ENCODE results near the gene KRTAP2-3.
"Not testable (repeated sequence)": the region's sequence is repeated elsewhere in the genome, so short reads cannot be mapped to it uniquely, and the experiment has no call there.

The KRTAP2-3 gene

DNA sequence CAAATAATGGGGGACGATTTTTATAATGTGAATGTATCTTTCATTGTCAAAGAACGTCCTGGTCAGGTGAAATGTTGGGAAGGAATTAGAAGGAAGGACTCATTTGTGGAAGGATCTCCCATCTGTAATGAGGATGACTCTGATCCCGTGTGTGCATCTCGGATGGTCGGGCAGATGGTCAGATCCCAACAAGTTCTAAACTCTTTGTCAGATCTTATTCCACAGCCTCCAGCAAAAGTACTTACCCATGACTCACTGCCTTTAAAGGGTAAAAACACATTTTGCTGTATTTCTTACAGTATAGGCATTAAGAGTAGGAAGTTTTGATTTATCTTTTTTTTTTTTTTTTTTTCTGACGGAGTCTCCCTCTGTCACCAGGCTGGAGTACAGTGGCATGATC, 38.6 kb upstream of the KRTAP2-3 start:
- TF ChIP-seq SIN3A (IDR thresholded peaks at IDR 0.05; ENCODE audit: borderline replicate concordance, insufficient read depth, low read length) (no peak), POLR2AphosphoS5 (IDR thresholded peaks at IDR 0.05; ENCODE audit: low read depth, low read length) (no peak), TAF1 (IDR thresholded peaks at IDR 0.05; ENCODE audit: borderline replicate concordance, insufficient read depth, low read length) (no peak), FOXP2 (optimal IDR thresholded peaks at IDR 0.05; ENCODE audit: borderline replicate concordance, extremely low read depth, extremely low read length, insufficient read depth) (no peak)
- TF ChIP-seq, protein P1, sequence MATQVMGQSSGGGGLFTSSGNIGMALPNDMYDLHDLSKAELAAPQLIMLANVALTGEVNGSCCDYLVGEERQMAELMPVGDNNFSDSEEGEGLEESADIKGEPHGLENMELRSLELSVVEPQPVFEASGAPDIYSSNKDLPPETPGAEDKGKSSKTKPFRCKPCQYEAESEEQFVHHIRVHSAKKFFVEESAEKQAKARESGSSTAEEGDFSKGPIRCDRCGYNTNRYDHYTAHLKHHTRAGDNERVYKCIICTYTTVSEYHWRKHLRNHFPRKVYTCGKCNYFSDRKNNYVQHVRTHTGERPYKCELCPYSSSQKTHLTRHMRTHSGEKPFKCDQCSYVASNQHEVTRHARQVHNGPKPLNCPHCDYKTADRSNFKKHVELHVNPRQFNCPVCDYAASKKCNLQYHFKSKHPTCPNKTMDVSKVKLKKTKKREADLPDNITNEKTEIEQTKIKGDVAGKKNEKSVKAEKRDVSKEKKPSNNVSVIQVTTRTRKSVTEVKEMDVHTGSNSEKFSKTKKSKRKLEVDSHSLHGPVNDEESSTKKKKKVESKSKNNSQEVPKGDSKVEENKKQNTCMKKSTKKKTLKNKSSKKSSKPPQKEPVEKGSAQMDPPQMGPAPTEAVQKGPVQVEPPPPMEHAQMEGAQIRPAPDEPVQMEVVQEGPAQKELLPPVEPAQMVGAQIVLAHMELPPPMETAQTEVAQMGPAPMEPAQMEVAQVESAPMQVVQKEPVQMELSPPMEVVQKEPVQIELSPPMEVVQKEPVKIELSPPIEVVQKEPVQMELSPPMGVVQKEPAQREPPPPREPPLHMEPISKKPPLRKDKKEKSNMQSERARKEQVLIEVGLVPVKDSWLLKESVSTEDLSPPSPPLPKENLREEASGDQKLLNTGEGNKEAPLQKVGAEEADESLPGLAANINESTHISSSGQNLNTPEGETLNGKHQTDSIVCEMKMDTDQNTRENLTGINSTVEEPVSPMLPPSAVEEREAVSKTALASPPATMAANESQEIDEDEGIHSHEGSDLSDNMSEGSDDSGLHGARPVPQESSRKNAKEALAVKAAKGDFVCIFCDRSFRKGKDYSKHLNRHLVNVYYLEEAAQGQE (IDR thresholded peaks at IDR 0.05; ENCODE audit: insufficient read depth in 1 of 2, low read depth in 2 of 2, low read length in 2 of 2), result no peak

DNA sequence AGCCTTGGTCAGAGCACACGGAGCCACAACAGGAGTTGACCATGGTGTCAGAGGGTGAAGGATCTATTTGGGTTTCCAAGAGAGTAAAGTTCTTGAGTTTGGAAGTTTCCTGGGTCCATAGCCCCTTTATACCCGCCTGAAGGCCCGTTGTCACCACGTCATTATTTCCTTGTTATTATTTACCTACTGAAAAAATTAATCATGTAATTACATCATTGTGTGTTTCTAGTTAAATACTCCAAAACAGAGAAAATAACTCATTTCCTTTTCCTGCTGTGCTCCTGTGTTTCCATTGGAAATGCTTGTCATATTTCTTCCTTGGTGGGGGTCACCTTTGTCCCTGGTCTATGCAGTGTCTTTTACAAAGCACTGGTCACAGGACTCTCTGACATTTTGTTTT, 38.1 kb upstream of the KRTAP2-3 start, which contains the start of gene KRTAP4-8:
Gene KRTAP4-8, minus strand, starts transcription at position 101 of the 400 bp plus-strand sequence. Its CDS starts 58 bp downstream, at position 43.
- no peak for TF ChIP-seq POLR2AphosphoS5 (IDR thresholded peaks at IDR 0.05; ENCODE audit: low read depth, low read length)
- TF ChIP-seq, protein P1 (IDR thresholded peaks at IDR 0.05; ENCODE audit: insufficient read depth in 1 of 2, low read depth in 2 of 2, low read length in 2 of 2), result no peak
- no peak for TF ChIP-seq TAF1 (IDR thresholded peaks at IDR 0.05; ENCODE audit: borderline replicate concordance, insufficient read depth, low read length)
- TF ChIP-seq FOXP2 (optimal IDR thresholded peaks at IDR 0.05; ENCODE audit: borderline replicate concordance, extremely low read depth, extremely low read length, insufficient read depth), result no peak
- TF ChIP-seq SIN3A (IDR thresholded peaks at IDR 0.05; ENCODE audit: borderline replicate concordance, insufficient read depth, low read length), result no peak

DNA sequence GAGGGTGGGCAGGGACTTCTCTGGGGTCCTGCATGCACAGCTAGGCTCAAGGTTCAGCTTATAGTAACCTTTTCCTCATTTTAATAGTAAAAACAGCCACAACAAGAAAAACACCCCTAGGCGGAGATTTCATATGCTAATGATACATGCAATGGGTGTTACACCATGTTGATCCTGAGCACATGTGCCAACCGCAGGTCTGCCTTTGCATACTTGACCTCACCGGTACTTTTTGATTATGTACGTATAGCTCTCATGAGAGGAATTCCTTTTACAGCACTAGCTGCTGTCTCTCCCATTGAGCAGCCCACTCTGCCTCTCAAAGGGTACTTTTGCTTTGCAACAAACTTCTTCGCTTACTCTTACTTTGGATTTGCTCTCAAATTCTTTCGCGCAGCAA, 36.1 kb upstream of the KRTAP2-3 start:
- TF ChIP-seq POLR2AphosphoS5 (IDR thresholded peaks at IDR 0.05; ENCODE audit: low read depth, low read length) (no peak), SIN3A (IDR thresholded peaks at IDR 0.05; ENCODE audit: borderline replicate concordance, insufficient read depth, low read length) (no peak), TAF1 (IDR thresholded peaks at IDR 0.05; ENCODE audit: borderline replicate concordance, insufficient read depth, low read length) (no peak), FOXP2 (optimal IDR thresholded peaks at IDR 0.05; ENCODE audit: borderline replicate concordance, extremely low read depth, extremely low read length, insufficient read depth) (no peak)
- TF ChIP-seq, protein P1 (IDR thresholded peaks at IDR 0.05; ENCODE audit: insufficient read depth in 1 of 2, low read depth in 2 of 2, low read length in 2 of 2), result no peak

DNA sequence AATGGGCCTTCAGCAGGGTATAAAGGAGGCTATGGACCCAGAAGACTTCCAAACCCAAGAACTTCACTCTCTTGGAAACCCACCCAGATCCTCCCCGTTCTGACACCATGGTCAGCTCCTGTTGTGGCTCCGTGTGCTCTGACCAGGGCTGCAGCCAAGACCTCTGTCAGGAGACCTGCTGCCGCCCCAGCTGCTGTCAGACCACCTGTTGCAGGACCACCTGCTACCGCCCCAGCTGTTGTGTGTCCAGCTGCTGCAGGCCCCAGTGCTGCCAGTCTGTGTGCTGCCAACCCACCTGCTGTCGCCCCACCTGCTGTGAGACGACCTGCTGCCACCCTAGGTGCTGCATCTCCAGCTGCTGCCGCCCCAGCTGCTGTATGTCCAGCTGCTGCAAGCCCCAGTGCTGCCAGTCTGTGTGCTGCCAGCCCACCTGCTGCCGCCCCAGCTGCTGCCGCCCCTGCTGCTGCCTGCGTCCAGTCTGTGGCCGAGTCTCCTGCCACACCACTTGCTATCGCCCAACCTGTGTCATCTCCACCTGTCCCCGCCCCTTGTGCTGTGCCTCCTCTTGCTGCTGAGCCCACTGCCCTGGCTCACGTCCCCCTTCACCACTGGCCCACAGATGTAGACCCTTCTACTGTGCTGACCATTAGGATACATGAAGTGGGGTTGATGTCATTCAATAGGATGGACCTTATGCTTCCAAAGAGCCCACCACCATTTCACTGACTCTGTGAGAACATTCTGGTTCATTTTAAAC, 24.4 kb upstream of the KRTAP2-3 start, which contains the start of gene KRTAP4-7:
Gene KRTAP4-7, plus strand, starts transcription at position 51 of the 757 bp plus-strand sequence. Its CDS starts 57 bp downstream, at position 108.
- TF ChIP-seq TAF1 (IDR thresholded peaks at IDR 0.05; ENCODE audit: borderline replicate concordance, insufficient read depth, low read length); POLR2AphosphoS5 (IDR thresholded peaks at IDR 0.05; ENCODE audit: low read depth, low read length); SIN3A (IDR thresholded peaks at IDR 0.05; ENCODE audit: borderline replicate concordance, insufficient read depth, low read length): not testable (repeated sequence)

- TF ChIP-seq TAF1 (IDR thresholded peaks at IDR 0.05; ENCODE audit: borderline replicate concordance, insufficient read depth, low read length) (no peak), SIN3A (IDR thresholded peaks at IDR 0.05; ENCODE audit: borderline replicate concordance, insufficient read depth, low read length) (no peak), POLR2AphosphoS5 (IDR thresholded peaks at IDR 0.05; ENCODE audit: low read depth, low read length) (no peak), FOXP2 (optimal IDR thresholded peaks at IDR 0.05; ENCODE audit: borderline replicate concordance, extremely low read depth, extremely low read length, insufficient read depth) (no peak)
- TF ChIP-seq, protein P1 (IDR thresholded peaks at IDR 0.05; ENCODE audit: insufficient read depth in 1 of 2, low read depth in 2 of 2, low read length in 2 of 2), result no peak
These were observed 22.7 kb upstream of the KRTAP2-3 start for GRCh38 chr17:41082626-41083025.

Data from PFSK-1 (cell line).